Esophagus muscularis mucosa (tissue), 4 donors: ENCODE measurements around the gene PLAAT5. TPM values are rescaled to one million over a fixed set of nuclear protein-coding genes. Genes with fewer than 3 reads are reported as not detected.
"Not testable (repeated sequence)": the region's sequence is repeated elsewhere in the genome, so short reads cannot be mapped to it uniquely, and the experiment has no call there.

Experiments
- DNase-seq: peaks from one replicate; pipeline ENCODE4 v3.0.0-alpha.2; 2017; ENCODE audit errors: extremely low spot score
- H3K27ac ChIP-seq, 4 donors: fragments of 200-600 bp; sonication (generic); replicated peaks in 1 of 4; 1 replicate in 3 of 4; 2 replicates in 1 of 4; pipeline ENCODE4 v1.5.1; 2016 to 2019; ENCODE audit warnings: mild to moderate bottlenecking in 1 of 4
- H3K27me3 ChIP-seq, 4 donors: fragments of 200-600 bp; sonication (generic); one replicate each; pipeline versions ENCODE4 v1.5.1 to v1.6.0; 2016 to 2019
- H3K36me3 ChIP-seq, 4 donors: fragments of 200-600 bp; sonication (generic); one replicate each; pipeline ENCODE4 v1.5.1; 2016 to 2019
- H3K4me1 ChIP-seq, 4 donors: fragments of 200-600 bp; sonication (generic); one replicate each; pipeline ENCODE4 v1.5.1; 2016 to 2019
- H3K4me3 ChIP-seq, 4 donors: fragments of 200-600 bp; sonication (generic); 1 replicate in 2 of 4; 2 replicates in 2 of 4; pipeline ENCODE4 v1.5.1; 2016 to 2019; ENCODE audit warnings: mild to moderate bottlenecking in 4 of 4, moderate library complexity in 1 of 4
- H3K9me3 ChIP-seq, 4 donors: fragments of 200-600 bp; sonication (generic); 1 replicate in 3 of 4; 2 replicates in 1 of 4; pipeline ENCODE4 v1.5.1; 2016 to 2019
- EP300 ChIP-seq: sonication (generic); formaldehyde crosslinking; IDR thresholded peaks from one replicate; pipeline ENCODE4 v1.6.1; 2017; ENCODE audit warnings: antibody characterized with exemption
- POLR2A ChIP-seq: fragments of 450-650 bp; IDR thresholded peaks from one replicate; pipeline ENCODE4 v1.6.1; 2017; ENCODE audit warnings: antibody characterized with exemption, moderate library complexity, mild to moderate bottlenecking, low read depth
- POLR2AphosphoS5 ChIP-seq, 2 donors: sonication (generic); formaldehyde crosslinking; IDR thresholded peaks; one replicate each; pipeline ENCODE4 v1.6.1; 2017; ENCODE audit warnings: antibody characterized with exemption in 2 of 2
- WGBS: methylation state at CpG from one replicate; pipeline ENCODE4 v1.1.5; 2018; 5-methylcytosine and 5-hydroxymethylcytosine counted together
- intact Hi-C: fragments of 100-400 bp; cut with DNase I; formaldehyde crosslinking; loops from one replicate; pipeline ENCODE4 v1.15.1; 2023
- total RNA-seq, 4 donors: library from RNA; depleted of rRNA; stranded (reverse); fragments of >200 nt; gene quantifications; one replicate each; pipeline versions ENCODE4 v1.1.0 to v1.2.1, GENCODE V29; 2016
- TF ChIP-seq, protein P1 (sequence below), 3 experiments: fragments of 200-600 bp in 2 of 3; fragments of 450-650 bp in 1 of 3; sonication (generic) in 2 of 3; IDR thresholded peaks; one replicate each; pipeline ENCODE4 v1.5.1; 2017 to 2019; ENCODE audit warnings: antibody characterized with exemption in 3 of 3, mild to moderate bottlenecking in 2 of 3, moderate library complexity in 1 of 3

Gene PLAAT5
- total RNA-seq, 4 donors from 2014 or later: 2.7 to 4.6 (median 3.6) TPM

DNA sequence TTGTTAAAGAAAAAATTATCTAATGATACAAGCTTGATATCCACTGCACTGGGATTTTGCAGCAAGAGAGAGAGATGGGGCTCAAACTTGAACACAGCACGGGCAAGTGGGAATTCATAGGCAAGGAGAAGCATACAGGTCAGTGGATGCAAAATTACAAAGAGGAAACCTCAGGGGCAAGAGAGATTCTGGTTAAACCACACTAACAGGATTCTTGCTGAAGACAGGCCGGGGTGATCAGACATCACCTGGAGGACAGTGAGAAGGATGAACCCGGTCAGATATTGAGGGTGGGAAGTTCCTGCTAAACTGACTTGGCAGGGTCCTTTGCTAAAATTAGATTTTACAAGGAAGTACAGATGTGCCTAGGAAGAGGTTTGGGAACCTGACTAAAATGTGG, 43.1 kb upstream of the PLAAT5 start:
- no peaks in the 10 kb centered on the region for H3K27me3 ChIP-seq
- TF ChIP-seq EP300 (no peak), POLR2A (no peak), POLR2AphosphoS5 (IDR thresholded peaks at IDR 0.05) (no peak)
- TF ChIP-seq, protein P1, sequence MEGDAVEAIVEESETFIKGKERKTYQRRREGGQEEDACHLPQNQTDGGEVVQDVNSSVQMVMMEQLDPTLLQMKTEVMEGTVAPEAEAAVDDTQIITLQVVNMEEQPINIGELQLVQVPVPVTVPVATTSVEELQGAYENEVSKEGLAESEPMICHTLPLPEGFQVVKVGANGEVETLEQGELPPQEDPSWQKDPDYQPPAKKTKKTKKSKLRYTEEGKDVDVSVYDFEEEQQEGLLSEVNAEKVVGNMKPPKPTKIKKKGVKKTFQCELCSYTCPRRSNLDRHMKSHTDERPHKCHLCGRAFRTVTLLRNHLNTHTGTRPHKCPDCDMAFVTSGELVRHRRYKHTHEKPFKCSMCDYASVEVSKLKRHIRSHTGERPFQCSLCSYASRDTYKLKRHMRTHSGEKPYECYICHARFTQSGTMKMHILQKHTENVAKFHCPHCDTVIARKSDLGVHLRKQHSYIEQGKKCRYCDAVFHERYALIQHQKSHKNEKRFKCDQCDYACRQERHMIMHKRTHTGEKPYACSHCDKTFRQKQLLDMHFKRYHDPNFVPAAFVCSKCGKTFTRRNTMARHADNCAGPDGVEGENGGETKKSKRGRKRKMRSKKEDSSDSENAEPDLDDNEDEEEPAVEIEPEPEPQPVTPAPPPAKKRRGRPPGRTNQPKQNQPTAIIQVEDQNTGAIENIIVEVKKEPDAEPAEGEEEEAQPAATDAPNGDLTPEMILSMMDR (IDR thresholded peaks at IDR 0.05): no peak
- WGBS: 88% methylated on average over 3 of the region's 3 CpGs
- no peaks in the 10 kb centered on the region for H3K36me3 ChIP-seq
- H3K4me1 ChIP-seq: peaks cover 31 to 41% (median 36%) of the 10 kb centered on the region in 4 donors
- H3K27ac ChIP-seq: no peak overlapping the region
- no peak overlapping the region for H3K4me3 ChIP-seq
- no peaks in the 10 kb centered on the region for H3K9me3 ChIP-seq
- intact Hi-C loops: no loop called here
- DNase-seq: no peak

GRCh38 chr11:63532799-63533475, 42.0 kb upstream of the PLAAT5 start:
- intact Hi-C loops: loop anchor here (2.0 kb wide), 1 partner anchor 36 kb away; no protein-coding TSS in a partner anchor
- WGBS: 73% methylated on average over 4 of the region's 4 CpGs
- Histone ChIP-seq H3K4me3 (no peak overlapping the region), H3K9me3 (no peaks in the 10 kb centered on the region), H3K27ac (no peak overlapping the region), H3K36me3 (no peaks in the 10 kb centered on the region), H3K27me3 (no peaks in the 10 kb centered on the region), H3K4me1 (peaks cover 22 to 29% (median 25%) of the 10 kb centered on the region in 4 donors)
- DNase-seq: no peak
- TF ChIP-seq POLR2A (no peak), POLR2AphosphoS5 (IDR thresholded peaks at IDR 0.05) (no peak), EP300 (no peak)
- TF ChIP-seq, protein P1 (IDR thresholded peaks at IDR 0.05): no peak

GRCh38 chr11:63532117-63532516, 41.1 kb upstream of the PLAAT5 start:
- DNase-seq: no peak
- TF ChIP-seq, protein P1 (IDR thresholded peaks at IDR 0.05): no peak
- no peak for TF ChIP-seq EP300
- TF ChIP-seq POLR2A: no peak
- TF ChIP-seq POLR2AphosphoS5 (IDR thresholded peaks at IDR 0.05): no peak
- WGBS: 84% methylated on average over 2 of the region's 2 CpGs
- no peaks in the 10 kb centered on the region for H3K36me3 ChIP-seq
- H3K9me3 ChIP-seq: no peaks in the 10 kb centered on the region
- H3K4me1 ChIP-seq: peaks cover 14 to 21% (median 17%) of the 10 kb centered on the region in 4 donors
- H3K27ac ChIP-seq: no peak overlapping the region
- intact Hi-C loops: loop anchor here (2.0 kb wide), 1 partner anchor 35 kb away; no protein-coding TSS in a partner anchor
- H3K4me3 ChIP-seq: no peak overlapping the region
- H3K27me3 ChIP-seq: no peaks in the 10 kb centered on the region

- H3K4me3 ChIP-seq, DNase-seq, H3K27me3 ChIP-seq, H3K9me3 ChIP-seq, intact Hi-C loops, H3K36me3 ChIP-seq, H3K27ac ChIP-seq: not testable (repeated sequence)
- peaks cover 5 to 12% (median 10%) of the 10 kb centered on the region in 4 donors for H3K4me1 ChIP-seq
- 69% methylated on average over 4 of the region's 6 CpGs for WGBS
Observed at GRCh38 chr11:63531074-63531792, 40.3 kb upstream of the PLAAT5 start.

DNA sequence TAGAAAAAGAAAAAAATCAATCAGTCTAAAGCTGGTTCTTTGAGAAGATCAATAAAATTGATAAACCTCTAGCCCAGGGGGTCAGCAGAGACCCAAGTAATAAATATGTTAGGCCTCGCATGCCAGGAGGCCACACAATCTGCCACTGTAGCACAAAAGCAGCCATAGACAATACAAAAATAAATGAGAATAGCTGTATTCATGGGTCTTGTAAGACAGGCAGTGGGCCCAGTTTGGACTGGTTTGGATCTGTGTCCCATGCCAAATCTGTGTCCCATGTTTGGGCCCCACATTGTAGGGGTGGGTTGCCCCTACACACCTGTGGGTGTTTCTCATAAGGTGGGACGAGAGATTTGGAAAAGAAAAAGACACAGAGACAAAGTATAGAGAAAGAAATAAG, 39.1 kb upstream of the PLAAT5 start:
- no peak overlapping the region for H3K27ac ChIP-seq
- intact Hi-C loops: no loop called here
- peaks cover 0 to 7% (median 6%) of the 10 kb centered on the region in 4 donors for H3K4me1 ChIP-seq
- H3K9me3 ChIP-seq: no peaks in the 10 kb centered on the region
- 92% methylated on average over 2 of the region's 2 CpGs for WGBS
- H3K27me3 ChIP-seq: no peaks in the 10 kb centered on the region
- no peak overlapping the region for H3K4me3 ChIP-seq
- H3K36me3 ChIP-seq: no peaks in the 10 kb centered on the region
- DNase-seq: no peak
- TF ChIP-seq, protein P1 (IDR thresholded peaks at IDR 0.05): no peak
- no peak for TF ChIP-seq POLR2A

- H3K4me3 ChIP-seq, H3K27ac ChIP-seq, H3K27me3 ChIP-seq, intact Hi-C loops, H3K9me3 ChIP-seq, H3K4me1 ChIP-seq, DNase-seq, H3K36me3 ChIP-seq: not testable (repeated sequence)
- WGBS: 76% methylated on average over 6 of the region's 6 CpGs
Observed at GRCh38 chr11:63529373-63529772, 38.4 kb upstream of the PLAAT5 start.

- 71% methylated on average over 1 of the region's 3 CpGs for WGBS
- DNase-seq, intact Hi-C loops: not testable (repeated sequence)
Observed at GRCh38 chr11:63528729-63529278, 37.8 kb upstream of the PLAAT5 start.

GRCh38 chr11:63528156-63528555, 37.2 kb upstream of the PLAAT5 start:
- DNase-seq, H3K4me1 ChIP-seq, H3K27ac ChIP-seq, H3K9me3 ChIP-seq, H3K36me3 ChIP-seq, H3K27me3 ChIP-seq, H3K4me3 ChIP-seq, intact Hi-C loops: not testable (repeated sequence)
- 58% methylated on average over 7 of the region's 11 CpGs for WGBS

More at GRCh38 chr11:63528729-63529278, 37.8 kb upstream of the PLAAT5 start:
- not testable (repeated sequence) for H3K9me3 ChIP-seq, H3K36me3 ChIP-seq, H3K27me3 ChIP-seq, H3K27ac ChIP-seq, H3K4me1 ChIP-seq, H3K4me3 ChIP-seq
